HepG2 (cell line): Measurements from ENCODE around the gene TNFSF13B. TPM values are rescaled to one million over a fixed set of nuclear protein-coding genes. Genes with fewer than 3 reads are reported as not detected.

Experiments
- ATAC-seq: fragments of 200-7000 bp; cut with Tn5 transposase; 3 replicates; pipeline ENCODE4 v1.9.1; 2020; ENCODE audit warnings: mild to moderate bottlenecking, moderate library complexity
- BruUV-seq: library from RNA; stranded (reverse); fragments of 400-500 nt; replicated peaks from 2 replicates; lab custom pipeline; 2021; lab: Mats Ljungman, UMichigan
- CTCF ChIA-PET: fragments of 300-600 bp; formaldehyde crosslinking; extraction: SDS; loops from one replicate; lab custom pipeline; 2021; ENCODE audit warnings: low total read pairs, inconsistent platforms, low intra/inter-chr PET ratio; lab: Yijun Ruan, JAX
- POLR2A ChIA-PET: fragments of 350-600 bp; sonication (Branson Sonifier 250); formaldehyde crosslinking; loops from one replicate; lab custom pipeline; 2020; ENCODE audit warnings: antibody characterized with exemption, inconsistent platforms; lab: Yijun Ruan, JAX
- DNase-seq: peaks from one replicate; pipeline ENCODE4 v3.0.0-alpha.2; 2015; ENCODE audit warnings: low spot score
- FAIRE-seq: peaks from 3 replicates; lab custom pipeline; 2011; peaks lifted over from hg19 to GRCh38; lab: Jason Lieb, UNC
- H2AFZ ChIP-seq: one replicate; pipeline ENCODE4 v1.6.1; 2011; ENCODE audit warnings: low read length, inconsistent platforms
- H3K27ac ChIP-seq: fragments of 300-600 bp; 3 replicates; pipeline ENCODE4 v1.8.0; 2011; ENCODE audit warnings: mixed run types, mild to moderate bottlenecking, mixed read lengths, low read length, inconsistent platforms; ENCODE audit not compliant: insufficient read depth; ENCODE audit errors: extremely low read length
- H3K27me3 ChIP-seq, 2 experiments: fragments of 200-600 bp in 1 of 2; 2 replicates in 1 of 2; 3 replicates in 1 of 2; pipeline versions ENCODE4 v1.6.0 to v1.8.0; 2011; ENCODE audit warnings: low read length in 2 of 2, mild to moderate bottlenecking in 2 of 2, moderate library complexity in 2 of 2, inconsistent platforms in 1 of 2; ENCODE audit not compliant: insufficient read depth in 2 of 2, control insufficient read depth in 1 of 2
- H3K36me3 ChIP-seq, 2 experiments: fragments of 200-600 bp in 1 of 2; replicated peaks in 1 of 2; 2 replicates in 1 of 2; 3 replicates in 1 of 2; pipeline versions ENCODE4 v1.5.1 to v1.8.0; 2011; ENCODE audit warnings: low read length in 2 of 2, inconsistent platforms in 1 of 2; ENCODE audit not compliant: insufficient read depth in 2 of 2, control insufficient read depth in 1 of 2
- H3K4me1 ChIP-seq: 2 replicates; pipeline ENCODE4 v1.5.1; 2012; ENCODE audit warnings: low read length, inconsistent platforms; ENCODE audit not compliant: insufficient read depth
- H3K4me2 ChIP-seq: 2 replicates; pipeline ENCODE4 v1.6.0; 2011; ENCODE audit warnings: low read depth, low read length, inconsistent platforms
- H3K4me3 ChIP-seq, 3 experiments: fragments of 200-600 bp in 1 of 3; sonication (generic), shearing (Covaris generic) in 1 of 3; replicated peaks in 1 of 3; 2 replicates each; pipeline ENCODE4 v1.5.1; 2011 to 2016; ENCODE audit warnings: low read length in 3 of 3, inconsistent platforms in 2 of 3, low read depth in 2 of 3, mild to moderate bottlenecking in 2 of 3, control low read depth in 1 of 3, mixed read lengths in 1 of 3; ENCODE audit not compliant: insufficient read depth in 1 of 3
- H3K79me2 ChIP-seq: one replicate; pipeline ENCODE4 v1.6.1; 2011; ENCODE audit warnings: low read length, inconsistent platforms; ENCODE audit not compliant: insufficient read depth
- H3K9ac ChIP-seq: 2 replicates; pipeline ENCODE4 v1.6.0; 2011; ENCODE audit warnings: mild to moderate bottlenecking, low read depth, low read length, inconsistent platforms; ENCODE audit not compliant: insufficient read depth
- H3K9me3 ChIP-seq: 2 replicates; pipeline ENCODE4 v1.5.1; 2012; ENCODE audit warnings: mild to moderate bottlenecking, low read length
- H4K20me1 ChIP-seq: 2 replicates; pipeline ENCODE4 v1.6.0; 2011; ENCODE audit warnings: inconsistent platforms, mild to moderate bottlenecking, low read length, moderate library complexity; ENCODE audit not compliant: insufficient read depth
- NCOA2 ChIP-seq: sonication (generic); formaldehyde crosslinking; IDR thresholded peaks from 2 replicates; pipeline ENCODE4 v1.8.0; 2022; ENCODE audit warnings: inconsistent platforms
- NKX3-1 ChIP-seq: sonication (generic); formaldehyde crosslinking; IDR thresholded peaks from 2 replicates; pipeline ENCODE4 v1.5.0; 2020; ENCODE audit warnings: missing genetic modification reagents
- SALL2 ChIP-seq: sonication (generic); formaldehyde crosslinking; IDR thresholded peaks from 2 replicates; pipeline ENCODE4 v1.8.1; 2023; ENCODE audit warnings: mild to moderate bottlenecking, missing genetic modification reagents, inconsistent platforms
- ZBTB7A ChIP-seq: sonication (generic); formaldehyde crosslinking; IDR thresholded peaks from 2 replicates; pipeline ENCODE4 v1.8.0; 2022; ENCODE audit warnings: mild to moderate bottlenecking, missing genetic modification reagents
- ZEB1 ChIP-seq: IDR thresholded peaks from 2 replicates; pipeline ENCODE4 v1.6.1; 2012; ENCODE audit warnings: mild to moderate bottlenecking, low read depth, inconsistent platforms; ENCODE audit not compliant: insufficient replicate concordance
- ZMAT3 ChIP-seq: sonication (generic); formaldehyde crosslinking; conservative IDR thresholded peaks from 2 replicates; pipeline ENCODE4 v1.7.0; 2021; ENCODE audit warnings: missing genetic modification reagents
- ZNF3 ChIP-seq: IDR thresholded peaks from 2 replicates; pipeline ENCODE4 v1.7.0; 2017; ENCODE audit warnings: inconsistent platforms
- ZNF672 ChIP-seq: sonication (generic); formaldehyde crosslinking; IDR thresholded peaks from 2 replicates; pipeline ENCODE4 v1.8.1; 2022; ENCODE audit warnings: missing genetic modification reagents
- ZNF800 ChIP-seq: sonication (generic); formaldehyde crosslinking; IDR thresholded peaks from 2 replicates; pipeline ENCODE4 v1.4.0; 2020; ENCODE audit warnings: missing genetic modification reagents
- ZSCAN25 ChIP-seq: sonication (generic); formaldehyde crosslinking; IDR thresholded peaks from 2 replicates; pipeline ENCODE4 v1.8.0; 2022; ENCODE audit warnings: mild to moderate bottlenecking, missing genetic modification reagents
- WGBS: methylation state at CpG from one replicate; pipeline ENCODE4 v1.1.6; 2017; ENCODE audit warnings: low lambda C conversion rate; 5-methylcytosine and 5-hydroxymethylcytosine counted together
- in situ Hi-C: cut with HindIII; loops from 2 replicates; pipeline ENCODE4 v1.10.0; 2017; ENCODE audit warnings: low pct_unique_long_range_greater_than_20kb; ENCODE audit not compliant: extremely low pct_ligation_motif_present
- intact Hi-C: fragments of 100-400 bp; cut with micrococcal nuclease; formaldehyde crosslinking; loops from one replicate; pipeline ENCODE4 v1.10.0; 2022; ENCODE audit not compliant: unreplicated experiment
- polyA plus RNA-seq, 8 experiments: library from polyadenylated mRNA; depleted of rRNA in 3 of 8; stranded (reverse) in 7 of 8; unstranded in 1 of 8; fragments of >200 nt; fragmentation: Illumina TruSeq in 4 of 8; extraction: Trizol in 4 of 8; gene quantifications; 2 replicates each; pipeline versions ENCODE4 v1.2.1 to v1.2.3, GENCODE V29; 2011 to 2016; ENCODE audit warnings: low read depth in 4 of 8, missing spikeins in 1 of 8, mixed read lengths in 1 of 8; ENCODE audit not compliant: insufficient read depth in 1 of 8
- total RNA-seq, 5 experiments: library from RNA; depleted of rRNA; stranded (reverse); fragments of >200 nt; fragmentation: Illumina TruSeq; extraction: Trizol; gene quantifications; 2 replicates each; pipeline ENCODE4 v1.2.3, GENCODE V29; 2016; ENCODE audit warnings: low read depth in 1 of 5

TNFSF13B gene
- total and polyA plus RNA-seq, 2 of the 13 experiments (the other 11 are each of a cell fraction or from before 2014, with no cell fraction given) = 0.13 to 0.20 TPM

GRCh38 chr13:108249150-108249549 lies 20.4 kb upstream of the TNFSF13B start (continued):
- no peak for TF ChIP-seq NCOA2
- TF ChIP-seq ZMAT3 = no peak
- TF ChIP-seq SALL2 (CRISPR knock-in tag) = no peak
- TF ChIP-seq ZNF3 = no peak
- TF ChIP-seq ZBTB7A = no peak
- TF ChIP-seq ZEB1 = no peak
- no peak for TF ChIP-seq ZNF672 (CRISPR knock-in tag)
- no peak for TF ChIP-seq ZNF800 (CRISPR knock-in tag)
- TF ChIP-seq, all 625 proteins: peak for 0

GRCh38 chr13:108257248-108257647 lies 12.3 kb upstream of the TNFSF13B start:
- no TSS peak for BruUV-seq
- no peaks in the 10 kb centered on the region for H3K79me2 ChIP-seq
- no peak overlapping the region for H3K9ac ChIP-seq
- intact Hi-C loops (no loop called here), in situ Hi-C loops (no loop called here)
- H3K4me1 ChIP-seq = no peaks in the 10 kb centered on the region
- H3K4me3 ChIP-seq = no peak overlapping the region
- no peak overlapping the region for H2AFZ ChIP-seq
- POLR2A ChIA-PET = no interaction called here
- CTCF ChIA-PET = no interaction called here
- no peak overlapping the region for H3K27ac ChIP-seq
- no peaks in the 10 kb centered on the region for H3K36me3 ChIP-seq
- no peak overlapping the region for H3K4me2 ChIP-seq
- no peak for FAIRE-seq
- no peak for ATAC-seq
- 47% methylated on average over 2 of the region's 2 CpGs for WGBS
- H3K9me3 ChIP-seq = no peaks in the 10 kb centered on the region
- no peaks in the 10 kb centered on the region for H3K27me3 ChIP-seq
- DNase-seq = no peak
- TF ChIP-seq NKX3-1 (CRISPR knock-in tag) = no peak
- no peak for TF ChIP-seq ZSCAN25 (CRISPR knock-in tag)
- no peaks in the 10 kb centered on the region for H4K20me1 ChIP-seq
